Thymus (tissue), 14 donors: Measurements from ENCODE around the gene ZNF782. TPM values are rescaled to one million over a fixed set of nuclear protein-coding genes. Genes with fewer than 3 reads are reported as not detected.
"Not testable (repeated sequence)": the region's sequence is repeated elsewhere in the genome, so short reads cannot be mapped to it uniquely, and the experiment has no call there.

Experiments used
- DNase-seq, 9 donors: peaks; one replicate each; pipeline ENCODE4 v3.0.0-alpha.2; 2013; ENCODE audit warnings: low spot score in 9 of 9, low read depth in 6 of 9, missing footprints in 1 of 9
- H3K27ac ChIP-seq, 2 donors: one replicate each; pipeline ENCODE4 v1.5.1; 2013; ENCODE audit warnings: control low read depth in 1 of 2, low read depth in 1 of 2, low read length in 1 of 2, mild to moderate bottlenecking in 1 of 2, moderate library complexity in 1 of 2
- H3K27me3 ChIP-seq, 2 donors: one replicate each; pipeline ENCODE4 v1.5.1; 2013; ENCODE audit warnings: low read length in 1 of 2; ENCODE audit not compliant: control insufficient read depth in 2 of 2, insufficient read depth in 1 of 2
- H3K36me3 ChIP-seq, 2 donors: one replicate each; pipeline ENCODE4 v1.5.1; 2013; ENCODE audit warnings: low read length in 1 of 2, mild to moderate bottlenecking in 1 of 2, moderate library complexity in 1 of 2; ENCODE audit not compliant: control insufficient read depth in 2 of 2, insufficient read depth in 2 of 2
- H3K4me1 ChIP-seq, 2 donors: one replicate each; pipeline ENCODE4 v1.5.1; 2013; ENCODE audit warnings: low read length in 2 of 2; ENCODE audit not compliant: control insufficient read depth in 2 of 2, insufficient read depth in 2 of 2
- H3K4me3 ChIP-seq, 2 donors: one replicate each; pipeline ENCODE4 v1.5.1; 2013; ENCODE audit warnings: low read length in 2 of 2, control low read depth in 1 of 2, mild to moderate bottlenecking in 1 of 2
- H3K9me3 ChIP-seq, 2 donors: one replicate each; pipeline ENCODE4 v1.5.1; 2013; ENCODE audit warnings: low read length in 1 of 2, mild to moderate bottlenecking in 1 of 2; ENCODE audit not compliant: control insufficient read depth in 2 of 2, insufficient read depth in 1 of 2
- WGBS: extraction: QIAGEN DNeasy Blood & Tissue Kit; methylation state at CpG from one replicate; pipeline ENCODE4 v1.1.7; 2013; 5-methylcytosine and 5-hydroxymethylcytosine counted together
- long read RNA-seq, 10 donors: transcript quantifications; one replicate each; lab custom pipeline, GENCODE V29; 2026
- polyA plus RNA-seq: library from polyadenylated mRNA; stranded (reverse); fragments of 200-250 nt; gene quantifications from one replicate; pipeline ENCODE4 v1.2.3, GENCODE V29; 2013
- total RNA-seq: library from RNA; stranded (reverse); fragments of 120-200 nt; gene quantifications from one replicate; pipeline ENCODE4 v1.2.4, GENCODE V29; 2013
- donor health status: healthy.

ZNF782 gene
- total RNA-seq (5.2 TPM), polyA plus RNA-seq (2.8 TPM)
- long read RNA-seq, donor 1: 0 reads
- long read RNA-seq, donor 2: 0 reads
- long read RNA-seq, donor 3, partial matches to known transcripts: 0 of 1 reads
- long read RNA-seq, donor 3, other reads (novel, unspliced or antisense): 0 of 1 reads
- long read RNA-seq, donor 4: 0 reads
- long read RNA-seq, donor 5, full-length matches to known transcripts: 1 of 1 reads
- long read RNA-seq, donor 5, partial matches to known transcripts: 0 of 1 reads
- long read RNA-seq, donor 5, other reads (novel, unspliced or antisense): 0 of 1 reads
- long read RNA-seq, donor 6, full-length matches to known transcripts: 1 of 1 reads
- long read RNA-seq, donor 6, partial matches to known transcripts: 0 of 1 reads
- long read RNA-seq, donor 6, other reads (novel, unspliced or antisense): 0 of 1 reads
- long read RNA-seq, donor 7: 0 reads
- long read RNA-seq, donor 8: 0 reads
- long read RNA-seq, donor 9: 0 reads
- long read RNA-seq, donor 10: 0 reads

DNA sequence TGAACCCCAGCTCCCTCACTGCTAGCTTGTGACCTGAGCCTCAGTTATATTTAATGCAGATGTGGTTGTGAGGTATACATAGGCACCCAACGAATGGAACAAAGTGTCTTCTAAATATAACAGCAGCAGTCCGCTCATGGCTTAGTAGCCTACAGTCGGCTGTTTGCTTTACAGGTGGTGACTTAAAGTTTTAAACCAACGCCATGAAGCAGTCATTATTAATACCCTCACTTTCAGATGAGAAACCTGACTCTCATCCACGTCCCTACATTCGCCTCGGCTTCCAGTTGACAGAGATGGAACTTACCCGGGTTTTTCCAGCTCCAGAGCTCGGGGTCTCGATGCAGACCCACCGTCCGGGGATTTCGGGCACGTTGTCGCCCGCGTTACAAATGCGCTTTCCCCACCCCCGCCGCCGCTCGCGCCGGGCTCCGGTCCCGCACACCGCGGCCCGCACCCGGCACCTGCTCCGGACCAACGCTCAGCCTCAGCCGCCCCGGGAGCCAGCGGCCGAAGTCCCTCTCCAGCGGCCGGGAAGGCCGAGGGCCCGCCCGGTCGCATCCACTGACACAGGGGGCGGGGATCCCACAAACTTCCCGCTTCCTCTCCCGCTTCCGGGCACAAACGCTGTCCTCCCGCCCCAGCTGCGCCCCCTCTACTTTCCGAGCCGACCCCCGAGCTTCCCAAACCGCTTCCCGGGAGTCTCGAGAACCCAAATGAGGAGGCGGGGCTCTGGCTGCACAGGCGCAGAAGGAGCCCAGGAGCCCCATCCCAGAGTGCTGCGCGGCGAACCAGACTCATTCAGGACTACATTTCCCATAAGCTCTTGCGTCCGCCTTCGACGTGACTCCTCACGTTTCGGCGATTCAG lies at the start of gene ZNF782:
ZNF782 (minus strand) TSS at position 734 of the 870 bp plus-strand sequence. CDS start 2,553 bp downstream, outside the sequence.
- Histone ChIP-seq H3K36me3 (no peaks in the 10 kb centered on the region), H3K9me3 (no peaks in the 10 kb centered on the region), H3K4me1 (peaks cover 11 to 14% of the 10 kb centered on the region in 2 donors), H3K27me3 (peaks cover 3 to 11% of the 10 kb centered on the region in 2 donors), H3K4me3 (peak within 1 kb of the TSS; percentile 68 to 99), H3K27ac (peak within 1 kb of the TSS in 1 of 2 donors; percentile 38)
- under 1% methylated on average over 67 of the region's 67 CpGs for WGBS
- peak; percentile 74 to 94 (median 83) for DNase-seq

DNA sequence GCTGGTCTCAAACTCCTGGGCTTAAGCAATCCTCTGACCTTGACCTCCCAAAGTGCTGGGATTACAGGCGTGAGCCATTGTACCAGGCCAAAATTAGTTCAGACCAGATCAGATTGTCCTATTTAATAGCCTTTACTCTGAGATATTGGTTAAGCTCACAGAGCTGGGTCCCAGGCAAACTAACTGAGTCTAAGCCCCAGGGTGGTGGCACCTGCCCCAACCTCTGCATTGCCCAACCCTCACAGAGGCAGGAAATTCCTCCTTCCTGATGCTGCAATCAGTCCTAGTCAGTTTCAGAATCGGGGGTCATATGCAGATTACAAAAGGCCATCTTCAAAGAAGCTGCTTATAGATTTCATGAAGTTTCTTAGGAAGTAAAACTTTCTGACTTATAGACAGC lies 45.7 kb upstream of the ZNF782 start:
- not testable (repeated sequence) for H3K4me3 ChIP-seq, H3K27ac ChIP-seq, H3K9me3 ChIP-seq, H3K4me1 ChIP-seq, DNase-seq, H3K27me3 ChIP-seq
- WGBS: 96% methylated on average over 1 of the region's 2 CpGs
- H3K36me3 ChIP-seq: peaks cover 6 to 10% of the 10 kb centered on the region in 2 donors

DNA sequence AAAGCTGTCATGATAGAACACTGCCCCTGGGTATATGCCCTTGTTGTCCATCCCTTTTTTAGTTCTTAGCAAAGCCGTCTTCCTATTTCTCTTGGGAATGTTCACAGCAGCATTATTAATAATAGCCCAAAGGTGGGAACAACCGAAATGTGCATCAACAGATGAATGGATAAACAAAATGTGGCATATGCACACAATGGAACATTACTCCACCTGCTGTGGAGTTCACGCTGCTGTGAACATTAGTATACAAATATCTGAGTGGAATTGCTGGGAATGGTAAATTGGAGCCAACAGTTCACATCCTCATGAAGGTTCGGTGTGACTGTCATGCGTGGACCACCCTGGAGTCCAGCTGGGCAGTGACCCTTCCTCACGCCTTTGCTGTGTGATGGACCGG lies 37.8 kb upstream of the ZNF782 start:
- Histone ChIP-seq H3K27ac (no peak overlapping the region), H3K27me3 (no peaks in the 10 kb centered on the region), H3K9me3 (no peaks in the 10 kb centered on the region), H3K36me3 (peaks cover 12 to 20% of the 10 kb centered on the region in 2 donors), H3K4me3 (no peak overlapping the region), H3K4me1 (no peaks in the 10 kb centered on the region)
- 98% methylated on average over 7 of the region's 7 CpGs for WGBS
- DNase-seq: no peak

DNA sequence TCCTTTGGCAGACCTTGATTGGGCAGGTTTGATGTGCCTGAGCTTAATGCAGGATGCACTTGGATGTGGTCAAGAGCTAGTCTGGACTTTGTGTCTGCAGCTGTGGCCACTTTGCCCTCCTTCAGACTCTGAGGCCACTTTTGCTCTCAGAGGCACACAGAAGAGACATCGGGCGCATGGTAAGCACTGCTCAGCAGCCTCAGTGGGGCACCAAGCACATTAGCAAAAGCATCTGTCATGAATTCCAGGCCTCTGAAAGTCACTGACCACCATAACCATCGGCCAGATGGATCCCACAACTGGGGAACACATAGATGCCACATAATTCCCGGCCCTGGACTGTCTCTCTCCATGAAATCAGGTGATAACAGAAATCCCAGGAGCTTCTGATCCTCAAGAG lies 34.3 kb upstream of the ZNF782 start:
- no peak for DNase-seq
- no peaks in the 10 kb centered on the region for H3K4me1 ChIP-seq
- H3K4me3 ChIP-seq: no peak overlapping the region
- 98% methylated on average over 4 of the region's 4 CpGs for WGBS
- peaks cover 0 to 9% of the 10 kb centered on the region in 2 donors for H3K36me3 ChIP-seq
- H3K27ac ChIP-seq: no peak overlapping the region
- H3K27me3 ChIP-seq: no peaks in the 10 kb centered on the region
- no peaks in the 10 kb centered on the region for H3K9me3 ChIP-seq

DNA sequence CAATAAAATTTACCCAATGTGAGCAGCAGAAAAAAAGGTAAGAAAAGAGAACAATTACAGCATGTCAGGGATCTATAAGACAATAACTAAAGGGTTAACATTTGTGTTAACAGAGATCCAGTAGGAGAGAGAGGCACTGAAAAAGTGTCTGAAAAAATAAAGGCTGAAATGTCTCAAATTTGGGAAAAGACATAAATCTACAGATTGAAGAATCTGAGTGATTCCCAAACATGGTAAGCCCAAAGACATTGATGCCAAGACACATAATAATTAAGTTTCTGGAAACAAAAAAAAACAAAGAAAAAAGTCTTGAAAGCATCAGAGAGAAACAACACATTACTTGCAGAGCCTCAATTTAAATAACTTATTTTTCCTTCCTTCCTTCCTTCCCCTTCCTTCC lies 31.1 kb upstream of the ZNF782 start:
- H3K36me3 ChIP-seq: no peaks in the 10 kb centered on the region
- no peak overlapping the region for H3K27ac ChIP-seq
- no peaks in the 10 kb centered on the region for H3K9me3 ChIP-seq
- no peak for DNase-seq
- H3K27me3 ChIP-seq: no peaks in the 10 kb centered on the region
- H3K4me3 ChIP-seq: no peak overlapping the region
- no peaks in the 10 kb centered on the region for H3K4me1 ChIP-seq

DNA sequence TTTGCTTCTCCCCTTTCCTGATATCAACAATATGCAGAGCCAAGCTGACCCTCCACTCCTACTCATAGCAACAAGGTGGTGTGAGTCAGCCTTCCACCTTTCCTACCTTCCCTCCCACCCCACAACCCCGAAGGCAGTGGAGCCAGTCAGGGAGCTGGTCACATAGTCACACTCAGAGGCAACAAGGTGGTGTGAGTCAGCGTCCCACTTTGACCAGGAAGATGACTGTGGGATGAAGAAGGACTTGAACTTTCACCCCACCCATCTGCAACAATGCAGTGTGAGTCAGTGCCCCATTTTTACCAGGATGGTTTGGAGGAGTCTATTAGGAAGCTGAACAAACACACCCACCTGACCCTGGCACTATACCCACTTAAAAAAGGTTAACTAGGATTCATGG lies 30.1 kb upstream of the ZNF782 start:
- 92% methylated on average over 2 of the region's 2 CpGs for WGBS
- no peak for DNase-seq
- Histone ChIP-seq H3K9me3 (no peaks in the 10 kb centered on the region), H3K4me3 (no peak overlapping the region), H3K4me1 (no peaks in the 10 kb centered on the region), H3K27me3 (peaks cover 2 to 3% of the 10 kb centered on the region in 2 donors), H3K36me3 (no peaks in the 10 kb centered on the region), H3K27ac (no peak overlapping the region)

DNA sequence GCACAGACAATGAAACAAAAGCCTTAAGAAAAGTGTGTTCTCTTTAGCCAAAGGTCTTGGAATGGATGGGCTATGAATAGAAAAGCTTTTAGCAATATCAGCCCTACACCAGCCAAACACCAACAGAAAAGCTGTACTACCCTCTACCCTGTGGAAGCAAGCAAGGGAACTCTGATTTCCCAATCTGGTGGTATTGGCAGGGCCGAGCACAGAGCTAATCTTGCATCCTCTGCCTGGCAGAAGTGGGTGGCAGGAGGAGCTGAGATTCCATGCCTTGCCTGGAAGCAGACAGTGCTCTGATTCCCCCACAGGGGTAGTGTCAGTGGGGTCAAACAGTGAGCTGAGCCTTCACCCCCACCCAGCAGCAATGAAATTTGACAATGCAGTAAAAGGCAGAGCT lies 29.6 kb upstream of the ZNF782 start:
- Histone ChIP-seq H3K27ac (no peak overlapping the region), H3K27me3 (peaks cover 2 to 9% of the 10 kb centered on the region in 2 donors), H3K4me1 (no peaks in the 10 kb centered on the region), H3K36me3 (no peaks in the 10 kb centered on the region), H3K4me3 (no peak overlapping the region), H3K9me3 (no peaks in the 10 kb centered on the region)
- WGBS: 38% methylated on average over 1 of the region's 1 CpG
- no peak for DNase-seq

DNA sequence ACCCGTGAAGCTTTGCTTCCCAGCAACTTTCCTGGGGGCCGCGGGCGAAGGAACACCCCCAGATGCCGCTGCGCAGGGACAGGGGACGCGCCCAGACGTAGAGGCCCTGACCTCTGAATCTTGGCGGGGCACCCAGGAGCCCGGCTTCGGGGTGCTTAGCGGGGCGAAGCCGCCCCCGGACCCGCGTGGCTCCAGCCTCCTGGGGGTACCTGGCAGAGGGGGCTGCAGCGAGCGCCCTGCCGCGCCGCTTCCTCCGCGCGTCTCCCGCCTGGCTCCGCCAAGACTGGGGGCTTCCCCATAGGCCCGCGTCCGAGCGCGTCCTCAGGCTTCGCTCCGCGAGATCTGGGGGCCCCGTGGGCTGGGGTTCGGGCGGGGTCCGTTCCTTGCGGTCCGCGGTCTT lies 23.0 kb upstream of the ZNF782 start:
- H3K9me3 ChIP-seq: peaks cover 0 to 4% of the 10 kb centered on the region in 2 donors
- no peak overlapping the region for H3K4me3 ChIP-seq
- H3K27me3 ChIP-seq: peaks cover 19 to 55% of the 10 kb centered on the region in 2 donors
- H3K27ac ChIP-seq: no peak overlapping the region
- DNase-seq: no peak
- no peaks in the 10 kb centered on the region for H3K36me3 ChIP-seq
- H3K4me1 ChIP-seq: peaks cover 5 to 12% of the 10 kb centered on the region in 2 donors
- 12% methylated on average over 43 of the region's 43 CpGs for WGBS
